ENCODE data around the gene CYSTM1.

- TF ChIP-seq POLR2A (IDR thresholded peaks at IDR 0.05; ENCODE audit: control extremely low read depth in 1 of 2, low read depth in 2 of 2, low read length in 2 of 2) (no peak), EZH2 (IDR thresholded peaks at IDR 0.05; ENCODE audit: low read depth, low read length, severe bottlenecking) (no peak), ZNF274 (IDR thresholded peaks at IDR 0.05; ENCODE audit: borderline replicate concordance, extremely low read depth, low read length) (no peak)
These were observed 83.0 kb downstream of the CYSTM1 start for GRCh38 chr5:140258016-140258415.

Data from H1 (cell line).